GM19023 (cell line): ENCODE results near the gene HLA-DOA.

ENCODE experiments used
- ATAC-seq: cut with Tn5 transposase; IDR thresholded peaks from one replicate; pipeline ENCODE4 v1.9.1; 2021; ENCODE audit warnings: mild to moderate bottlenecking, moderate library complexity; ENCODE audit not compliant: unreplicated experiment

HLA-DOA gene

GRCh38 chr6:32980488-32981038 lies 28.8 kb downstream of the HLA-DOA start:
- ATAC-seq, result no peak

- ATAC-seq, result no peak
Observed at GRCh38 chr6:32979720-32980487, 29.5 kb downstream of the HLA-DOA start.

GRCh38 chr6:32977953-32978324 lies 31.5 kb downstream of the HLA-DOA start:
- no peak for ATAC-seq

DNA sequence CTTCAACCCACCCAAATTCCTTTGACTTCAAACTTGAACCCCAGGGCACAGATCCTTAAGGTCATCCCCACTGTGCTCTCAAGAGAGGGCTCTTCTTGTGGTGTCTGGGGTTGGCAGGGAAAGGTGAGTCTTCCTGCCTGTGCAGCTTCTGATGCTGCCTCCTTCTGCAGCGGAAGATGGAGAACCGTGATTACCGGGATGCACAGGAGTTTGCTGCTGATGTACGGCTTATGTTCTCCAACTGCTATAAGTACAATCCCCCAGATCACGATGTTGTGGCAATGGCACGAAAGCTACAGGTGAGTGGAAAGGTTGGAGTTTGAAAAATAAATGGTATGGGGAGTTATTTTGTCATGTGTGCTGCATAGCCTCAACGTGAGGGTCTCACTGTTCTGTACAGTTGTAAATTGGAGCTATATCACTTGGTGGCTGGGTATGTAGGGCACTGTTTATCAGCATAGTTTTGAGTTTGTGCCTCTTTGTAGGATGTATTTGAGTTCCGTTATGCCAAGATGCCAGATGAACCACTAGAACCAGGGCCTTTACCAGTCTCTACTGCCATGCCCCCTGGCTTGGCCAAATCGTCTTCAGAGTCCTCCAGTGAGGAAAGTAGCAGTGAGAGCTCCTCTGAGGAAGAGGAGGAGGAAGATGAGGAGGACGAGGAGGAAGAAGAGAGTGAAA lies 32.0 kb downstream of the HLA-DOA start:
- no peak for ATAC-seq

DNA sequence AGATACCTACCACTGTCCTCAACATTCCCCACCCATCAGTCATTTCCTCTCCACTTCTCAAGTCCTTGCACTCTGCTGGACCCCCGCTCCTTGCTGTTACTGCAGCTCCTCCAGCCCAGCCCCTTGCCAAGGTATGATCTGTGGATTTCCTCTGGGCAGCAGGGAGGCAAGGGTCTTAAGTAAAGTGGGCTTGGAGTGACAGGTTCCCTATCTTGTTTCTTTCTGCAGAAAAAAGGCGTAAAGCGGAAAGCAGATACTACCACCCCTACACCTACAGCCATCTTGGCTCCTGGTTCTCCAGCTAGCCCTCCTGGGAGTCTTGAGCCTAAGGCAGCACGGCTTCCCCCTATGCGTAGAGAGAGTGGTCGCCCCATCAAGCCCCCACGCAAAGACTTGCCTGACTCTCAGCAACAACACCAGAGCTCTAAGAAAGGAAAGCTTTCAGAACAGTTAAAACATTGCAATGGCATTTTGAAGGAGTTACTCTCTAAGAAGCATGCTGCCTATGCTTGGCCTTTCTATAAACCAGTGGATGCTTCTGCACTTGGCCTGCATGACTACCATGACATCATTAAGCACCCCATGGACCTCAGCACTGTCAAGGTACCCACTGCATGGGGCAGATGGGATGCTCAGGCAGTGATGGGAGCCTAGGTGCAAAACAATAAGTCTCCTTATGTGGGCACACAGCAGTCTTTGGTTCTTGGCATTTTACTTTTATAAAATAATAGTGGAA lies 32.9 kb downstream of the HLA-DOA start:
- no peak for ATAC-seq

GRCh38 chr6:32975886-32976285 lies 33.5 kb downstream of the HLA-DOA start:
- no peak for ATAC-seq

GRCh38 chr6:32974541-32975308 lies 34.7 kb downstream of the HLA-DOA start:
- no peak for ATAC-seq

DNA sequence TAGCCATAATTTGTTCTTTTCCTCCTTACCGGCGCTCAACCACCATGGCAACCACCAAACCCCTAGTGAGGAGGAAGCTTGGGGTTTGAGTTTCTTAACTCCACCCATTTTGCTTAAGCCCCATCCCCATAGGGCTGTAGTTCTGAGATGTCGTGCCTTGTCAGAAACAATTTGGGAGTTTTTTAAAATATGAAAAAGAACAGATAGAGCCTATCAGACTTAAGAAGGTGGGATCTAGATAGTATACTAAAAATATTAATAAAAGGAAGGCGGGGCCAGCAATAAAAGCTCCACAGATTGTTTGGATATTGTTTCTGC lies 35.4 kb downstream of the HLA-DOA start:
- no peak for ATAC-seq

GRCh38 chr6:32973144-32974015 lies 36.0 kb downstream of the HLA-DOA start:
- ATAC-seq, result no peak

- no peak for ATAC-seq
Observed at GRCh38 chr6:32972353-32973143, 36.8 kb downstream of the HLA-DOA start.

GRCh38 chr6:32971581-32972352 lies 37.6 kb downstream of the HLA-DOA start:
- peak; percentile 42 for ATAC-seq

GRCh38 chr6:32971242-32971580 lies 38.2 kb downstream of the HLA-DOA start:
- ATAC-seq, result no peak

- ATAC-seq, result no peak
Observed at GRCh38 chr6:32970413-32971241, 38.8 kb downstream of the HLA-DOA start.

DNA sequence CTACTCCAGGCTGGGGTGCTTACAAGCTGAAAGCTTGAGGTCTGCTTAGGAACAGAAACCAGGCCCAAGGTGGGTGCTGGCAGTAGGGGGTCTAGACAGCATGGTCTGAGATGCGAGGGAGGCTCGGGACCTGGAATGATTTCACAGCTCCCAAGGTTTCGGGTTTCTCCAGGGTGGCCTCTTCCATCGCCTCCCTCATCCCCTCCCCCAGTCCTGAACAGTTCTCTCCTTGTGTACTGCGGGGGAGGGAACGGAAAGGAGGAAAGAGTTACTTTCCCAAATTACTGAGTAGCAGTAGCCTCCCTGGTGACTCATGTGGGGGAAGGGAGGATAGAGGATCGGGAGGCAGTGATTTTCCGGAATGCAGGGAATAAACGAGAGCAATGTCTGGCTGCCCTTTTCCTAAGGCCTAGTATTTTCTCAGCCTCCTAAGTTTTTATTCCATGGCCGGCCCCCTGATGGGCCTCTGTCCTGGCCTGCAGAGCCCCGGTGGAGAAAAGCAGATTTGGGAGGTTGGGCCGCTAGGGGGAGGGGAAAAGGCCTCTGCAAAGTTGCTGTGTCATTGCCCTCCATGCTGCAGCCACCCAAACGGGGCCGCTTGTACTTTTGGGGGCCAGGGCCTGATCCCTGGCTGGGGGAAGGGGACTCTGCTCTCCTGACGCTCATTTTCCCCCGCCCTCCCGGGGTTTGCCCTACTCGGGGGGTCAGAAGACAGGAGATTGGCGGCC lies 39.5 kb downstream of the HLA-DOA start:
- ATAC-seq, result no peak

- ATAC-seq, result no peak
Observed at GRCh38 chr6:32968867-32969684, 40.3 kb downstream of the HLA-DOA start.
